ENCODE results near the gene SRSF4.

- no peak for TF ChIP-seq CTCF (IDR thresholded peaks at IDR 0.05)
- no peak for TF ChIP-seq POLR2A (IDR thresholded peaks at IDR 0.05)
- no peak for TF ChIP-seq POLR2AphosphoS5 (IDR thresholded peaks at IDR 0.05)
These were observed 35.9 kb upstream of the SRSF4 start for GRCh38 chr1:29217633-29218032.

All from upper lobe of left lung (tissue), 4 donors.